HG03354 (cell line): ENCODE results near the gene CCDC57.

Experiments
- ATAC-seq: cut with Tn5 transposase; IDR thresholded peaks from one replicate; pipeline ENCODE4 v1.9.1; 2021; ENCODE audit warnings: mild to moderate bottlenecking; ENCODE audit not compliant: unreplicated experiment, poor library complexity, severe bottlenecking

CCDC57 gene

GRCh38 chr17:82079001-82079677 is 133.5 kb downstream of the CCDC57 start:
- ATAC-seq: no peak

- no peak for ATAC-seq
These were observed 134.2 kb downstream of the CCDC57 start for GRCh38 chr17:82078433-82078832.

GRCh38 chr17:82077617-82078358 is 134.9 kb downstream of the CCDC57 start:
- no peak for ATAC-seq

- no peak for ATAC-seq
These were observed 135.7 kb downstream of the CCDC57 start for GRCh38 chr17:82076785-82077591.

- ATAC-seq: no peak
These were observed 136.4 kb downstream of the CCDC57 start for GRCh38 chr17:82076018-82076784.

GRCh38 chr17:82073446-82073845 is 139.2 kb downstream of the CCDC57 start:
- no peak for ATAC-seq

- no peak for ATAC-seq
These were observed 139.8 kb downstream of the CCDC57 start for GRCh38 chr17:82072827-82073226.

- no peak for ATAC-seq
These were observed 142.0 kb downstream of the CCDC57 start for GRCh38 chr17:82070611-82071010.

GRCh38 chr17:82065638-82066303 is 146.9 kb downstream of the CCDC57 start, which contains the start of gene DUS1L:
Gene DUS1L (minus strand): TSS chr17:82065804. CDS start chr17:82065059, 745 bp downstream.
- ATAC-seq: peak; percentile 61

GRCh38 chr17:82065193-82065637 is 147.4 kb downstream of the CCDC57 start:
- peak; percentile 31 for ATAC-seq

GRCh38 chr17:82064433-82065192 is 148.0 kb downstream of the CCDC57 start:
- no peak for ATAC-seq

- no peak for ATAC-seq
These were observed 148.9 kb downstream of the CCDC57 start for GRCh38 chr17:82063424-82064415.

- no peak for ATAC-seq
These were observed 149.7 kb downstream of the CCDC57 start for GRCh38 chr17:82062984-82063368.

- no peak for ATAC-seq
These were observed 150.3 kb downstream of the CCDC57 start for GRCh38 chr17:82062076-82062983.

- no peak for ATAC-seq
These were observed 151.4 kb downstream of the CCDC57 start for GRCh38 chr17:82061047-82061925.
